ENCODE measurements around the gene UBE2A. TPM values are rescaled to one million over a fixed set of nuclear protein-coding genes. Genes with fewer than 3 reads are reported as not detected.

Gene UBE2A
- total and polyA plus RNA-seq, 2 of the 13 experiments (the other 11 are each of a cell fraction or from before 2014, with no cell fraction given) = 17.0 to 30.5 TPM

DNA sequence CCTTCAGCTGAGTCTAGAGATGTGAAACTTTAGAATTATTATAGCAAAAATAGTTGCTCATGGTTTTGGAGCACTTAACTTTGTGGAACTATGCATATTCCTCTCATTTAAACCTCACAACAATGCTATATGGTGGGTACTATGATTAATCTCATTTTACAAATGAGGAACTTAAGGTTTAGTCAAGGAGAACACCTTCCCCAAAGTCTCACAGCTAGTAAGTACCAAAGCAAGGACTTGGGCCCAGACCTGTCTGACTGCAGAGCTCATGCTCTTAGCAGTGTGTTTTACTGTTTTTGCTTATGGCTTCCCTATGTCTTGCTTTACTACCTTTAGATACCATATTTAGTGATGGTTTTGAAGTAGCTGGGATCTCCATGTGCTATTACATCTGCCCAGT lies 5.1 kb downstream of the UBE2A start (continued):
- TF ChIP-seq HIC2 (CRISPR knock-in tag; IDR thresholded peaks at IDR 0.05; ENCODE audit: low read depth) (no peak), SKIL (CRISPR knock-in tag; IDR thresholded peaks at IDR 0.05; ENCODE audit: borderline replicate concordance) (no peak)
- TF ChIP-seq, protein P1, sequence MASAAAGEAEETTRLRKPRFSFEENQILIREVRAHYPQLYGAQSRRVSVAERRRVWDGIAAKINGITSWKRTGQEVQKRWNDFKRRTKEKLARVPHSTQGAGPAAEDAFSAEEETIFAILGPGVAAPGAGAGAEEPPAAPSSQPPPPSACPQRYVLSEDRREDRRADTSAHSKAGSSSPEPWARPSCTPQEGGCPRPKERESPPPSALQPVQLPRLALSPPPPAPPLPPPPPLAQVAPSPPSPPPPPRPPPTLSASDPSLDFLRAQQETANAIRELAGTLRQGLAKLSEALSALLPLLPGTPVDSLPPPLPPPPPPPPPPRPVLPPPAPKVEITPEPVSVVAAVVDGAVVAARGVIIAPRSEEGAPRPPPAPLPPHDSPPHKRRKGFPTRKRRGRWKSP (CRISPR knock-in tag; IDR thresholded peaks at IDR 0.05) = no peak

GRCh38 chrX:119583431-119584059 lies 9.2 kb downstream of the UBE2A start:
- in situ Hi-C loops (cut with HindIII; ENCODE audit: extremely low pct_ligation_motif_present, low pct_unique_long_range_greater_than_20kb) = no loop called here
- CTCF ChIA-PET (ENCODE audit: low intra/inter-chr PET ratio, low total read pairs) = no interaction called here

More at GRCh38 chrX:119583431-119584059, 9.2 kb downstream of the UBE2A start:
- intact Hi-C loops (cut with micrococcal nuclease; ENCODE audit: unreplicated experiment) = no loop called here
- no peak for DNase-seq (ENCODE audit: low spot score)
- H3K9ac ChIP-seq (ENCODE audit: insufficient read depth, low read depth, low read length) = no peak overlapping the region
- no peak overlapping the region for H3K27ac ChIP-seq (ENCODE audit: extremely low read length, insufficient read depth, low read length)
- no TSS peak for BruUV-seq (replicated peaks)
- H3K36me3 ChIP-seq (replicated peaks in 1 of 2; ENCODE audit: control insufficient read depth in 1 of 2, insufficient read depth in 2 of 2, low read length in 2 of 2) = no peaks in the 10 kb centered on the region; a peak in 1 of 5 replicates
- H3K4me2 ChIP-seq (ENCODE audit: low read depth, low read length) = no peak overlapping the region
- ATAC-seq = no peak
- H3K4me3 ChIP-seq (replicated peaks in 1 of 3; ENCODE audit: insufficient read depth in 1 of 3, low read depth in 2 of 3, low read length in 3 of 3) = no peak overlapping the region
- H3K9me3 ChIP-seq (ENCODE audit: low read length) = no peaks in the 10 kb centered on the region
- no peak for TF ChIP-seq IKZF4 (CRISPR knock-in tag; IDR thresholded peaks at IDR 0.05; ENCODE audit: borderline replicate concordance, low read depth, not compliant biosample characterization)
- TF ChIP-seq SMARCE1 (IDR thresholded peaks at IDR 0.05; ENCODE audit: borderline replicate concordance) = no peak
- no peak for TF ChIP-seq ZNF3 (CRISPR knock-in tag; IDR thresholded peaks at IDR 0.05)
- TF ChIP-seq PRDM10 (CRISPR knock-in tag; IDR thresholded peaks at IDR 0.05; ENCODE audit: low read depth) = no peak
- no peak for TF ChIP-seq ZFYVE20 (CRISPR knock-in tag; IDR thresholded peaks at IDR 0.05; ENCODE audit: borderline replicate concordance, low read depth)
- POLR2A ChIA-PET = no interaction called here
- H3K27me3 ChIP-seq (ENCODE audit: control insufficient read depth in 1 of 2, insufficient read depth in 2 of 2, low read length in 2 of 2) = no peaks in the 10 kb centered on the region
- H4K20me1 ChIP-seq (ENCODE audit: insufficient read depth, low read length) = no peaks in the 10 kb centered on the region
- no peak for FAIRE-seq
- H3K79me2 ChIP-seq (ENCODE audit: insufficient read depth, low read length) = no peaks in the 10 kb centered on the region
- H2AFZ ChIP-seq (ENCODE audit: low read length) = no peak overlapping the region
- WGBS (ENCODE audit: low lambda C conversion rate) = 93% methylated on average over 2 of the region's 2 CpGs
- no peaks in the 10 kb centered on the region for H3K4me1 ChIP-seq (ENCODE audit: insufficient read depth, low read length)

Data from HepG2 (cell line).